ENCODE measurements around the gene PRPH. TPM values are rescaled to one million over a fixed set of nuclear protein-coding genes. Genes with fewer than 3 reads are reported as not detected.
A peak's percentile ranks its signal among the peaks of the same experiment; 100 is the strongest.

PRPH gene
- total and polyA plus RNA-seq, 2 of the 13 experiments (the other 11 are each of a cell fraction or from before 2014, with no cell fraction given), result 0.12 TPM; not detected in 1

DNA sequence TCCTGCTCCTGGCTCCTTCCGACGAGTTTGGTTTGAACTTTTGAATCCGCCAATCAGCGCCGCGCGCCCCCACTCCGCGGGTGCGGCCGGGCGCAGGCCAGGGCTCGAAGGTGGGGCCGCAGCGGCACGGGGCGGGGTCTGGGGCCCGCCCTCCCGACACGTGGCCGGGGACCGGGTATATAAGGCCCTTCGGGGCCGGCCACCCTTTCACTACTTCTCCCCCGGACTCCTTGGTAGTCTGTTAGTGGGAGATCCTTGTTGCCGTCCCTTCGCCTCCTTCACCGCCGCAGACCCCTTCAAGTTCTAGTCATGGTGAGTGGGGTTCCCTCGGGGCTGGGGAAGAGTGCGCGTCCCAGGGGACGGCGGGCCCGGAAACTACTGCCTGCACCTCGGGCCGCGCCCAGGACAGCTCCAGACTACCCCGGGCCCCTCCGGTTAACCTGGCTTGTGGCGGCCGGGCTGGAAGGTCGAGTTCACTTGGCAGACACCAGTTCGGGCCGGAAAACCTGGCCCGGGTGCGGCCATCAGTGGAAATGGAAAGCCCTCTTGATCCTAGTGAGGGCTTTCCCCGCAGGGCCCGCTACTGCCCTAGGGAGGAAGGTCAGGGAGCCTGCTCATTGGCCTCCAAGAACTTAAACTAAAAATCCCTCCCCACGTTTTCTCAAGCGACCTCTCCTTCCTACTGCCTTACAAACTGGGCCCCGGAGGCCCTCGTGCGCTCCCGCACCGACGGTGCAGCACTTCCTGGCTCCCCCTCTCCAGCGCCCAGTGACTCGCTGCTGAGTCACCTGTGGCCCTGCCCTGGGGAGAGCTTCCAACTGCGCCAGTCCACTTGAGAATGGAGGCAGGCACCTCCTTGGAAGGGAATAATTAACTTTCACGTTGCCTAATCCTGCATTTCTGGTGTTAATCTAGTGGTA, 29.8 kb upstream of the PRPH start, which contains the start of gene TUBA1C (continued):
- TF ChIP-seq ZNF546 (CRISPR knock-in tag; conservative IDR thresholded peaks at IDR 0.05), result no peak
- TF ChIP-seq, protein P1, sequence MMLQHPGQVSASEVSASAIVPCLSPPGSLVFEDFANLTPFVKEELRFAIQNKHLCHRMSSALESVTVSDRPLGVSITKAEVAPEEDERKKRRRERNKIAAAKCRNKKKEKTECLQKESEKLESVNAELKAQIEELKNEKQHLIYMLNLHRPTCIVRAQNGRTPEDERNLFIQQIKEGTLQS (CRISPR knock-in tag; IDR thresholded peaks at IDR 0.05), result peak; percentile 74
- peak; percentile 80; the same call in 1 of the 2 replicates for TF ChIP-seq ZNF296 (CRISPR knock-in tag; conservative IDR thresholded peaks at IDR 0.05)
- TF ChIP-seq, protein P2, sequence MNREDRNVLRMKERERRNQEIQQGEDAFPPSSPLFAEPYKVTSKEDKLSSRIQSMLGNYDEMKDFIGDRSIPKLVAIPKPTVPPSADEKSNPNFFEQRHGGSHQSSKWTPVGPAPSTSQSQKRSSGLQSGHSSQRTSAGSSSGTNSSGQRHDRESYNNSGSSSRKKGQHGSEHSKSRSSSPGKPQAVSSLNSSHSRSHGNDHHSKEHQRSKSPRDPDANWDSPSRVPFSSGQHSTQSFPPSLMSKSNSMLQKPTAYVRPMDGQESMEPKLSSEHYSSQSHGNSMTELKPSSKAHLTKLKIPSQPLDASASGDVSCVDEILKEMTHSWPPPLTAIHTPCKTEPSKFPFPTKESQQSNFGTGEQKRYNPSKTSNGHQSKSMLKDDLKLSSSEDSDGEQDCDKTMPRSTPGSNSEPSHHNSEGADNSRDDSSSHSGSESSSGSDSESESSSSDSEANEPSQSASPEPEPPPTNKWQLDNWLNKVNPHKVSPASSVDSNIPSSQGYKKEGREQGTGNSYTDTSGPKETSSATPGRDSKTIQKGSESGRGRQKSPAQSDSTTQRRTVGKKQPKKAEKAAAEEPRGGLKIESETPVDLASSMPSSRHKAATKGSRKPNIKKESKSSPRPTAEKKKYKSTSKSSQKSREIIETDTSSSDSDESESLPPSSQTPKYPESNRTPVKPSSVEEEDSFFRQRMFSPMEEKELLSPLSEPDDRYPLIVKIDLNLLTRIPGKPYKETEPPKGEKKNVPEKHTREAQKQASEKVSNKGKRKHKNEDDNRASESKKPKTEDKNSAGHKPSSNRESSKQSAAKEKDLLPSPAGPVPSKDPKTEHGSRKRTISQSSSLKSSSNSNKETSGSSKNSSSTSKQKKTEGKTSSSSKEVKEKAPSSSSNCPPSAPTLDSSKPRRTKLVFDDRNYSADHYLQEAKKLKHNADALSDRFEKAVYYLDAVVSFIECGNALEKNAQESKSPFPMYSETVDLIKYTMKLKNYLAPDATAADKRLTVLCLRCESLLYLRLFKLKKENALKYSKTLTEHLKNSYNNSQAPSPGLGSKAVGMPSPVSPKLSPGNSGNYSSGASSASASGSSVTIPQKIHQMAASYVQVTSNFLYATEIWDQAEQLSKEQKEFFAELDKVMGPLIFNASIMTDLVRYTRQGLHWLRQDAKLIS (CRISPR knock-in tag; IDR thresholded peaks at IDR 0.05), result no peak; the same call in 1 of the 2 replicates
- peak; percentile 20; the same call in 1 of the 2 replicates for TF ChIP-seq ZNF572 (CRISPR knock-in tag; IDR thresholded peaks at IDR 0.05)
- peak; percentile 7; the same call in 1 of the 2 replicates for TF ChIP-seq CREB1 (IDR thresholded peaks at IDR 0.05)
- no peak; the same call in 1 of the 2 replicates for TF ChIP-seq CREB1 (CRISPR knock-in tag; IDR thresholded peaks at IDR 0.05)
- TF ChIP-seq FOXK1 (CRISPR knock-in tag; IDR thresholded peaks at IDR 0.05; ENCODE audit: borderline replicate concordance, low read depth), result no peak
- TF ChIP-seq, protein P3, sequence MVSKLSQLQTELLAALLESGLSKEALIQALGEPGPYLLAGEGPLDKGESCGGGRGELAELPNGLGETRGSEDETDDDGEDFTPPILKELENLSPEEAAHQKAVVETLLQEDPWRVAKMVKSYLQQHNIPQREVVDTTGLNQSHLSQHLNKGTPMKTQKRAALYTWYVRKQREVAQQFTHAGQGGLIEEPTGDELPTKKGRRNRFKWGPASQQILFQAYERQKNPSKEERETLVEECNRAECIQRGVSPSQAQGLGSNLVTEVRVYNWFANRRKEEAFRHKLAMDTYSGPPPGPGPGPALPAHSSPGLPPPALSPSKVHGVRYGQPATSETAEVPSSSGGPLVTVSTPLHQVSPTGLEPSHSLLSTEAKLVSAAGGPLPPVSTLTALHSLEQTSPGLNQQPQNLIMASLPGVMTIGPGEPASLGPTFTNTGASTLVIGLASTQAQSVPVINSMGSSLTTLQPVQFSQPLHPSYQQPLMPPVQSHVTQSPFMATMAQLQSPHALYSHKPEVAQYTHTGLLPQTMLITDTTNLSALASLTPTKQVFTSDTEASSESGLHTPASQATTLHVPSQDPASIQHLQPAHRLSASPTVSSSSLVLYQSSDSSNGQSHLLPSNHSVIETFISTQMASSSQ (IDR thresholded peaks at IDR 0.05; ENCODE audit: low read depth), result 0 out of 2 replicates have a peak, but pooled peaks have one; percentile 20
- TF ChIP-seq, protein P3 (CRISPR knock-in tag; IDR thresholded peaks at IDR 0.05; ENCODE audit: borderline replicate concordance), result peak; percentile 5; the same call in 1 of the 2 replicates
- TF ChIP-seq ZNF569 (CRISPR knock-in tag; IDR thresholded peaks at IDR 0.05; ENCODE audit: borderline replicate concordance), result no peak
- TF ChIP-seq, protein P4, sequence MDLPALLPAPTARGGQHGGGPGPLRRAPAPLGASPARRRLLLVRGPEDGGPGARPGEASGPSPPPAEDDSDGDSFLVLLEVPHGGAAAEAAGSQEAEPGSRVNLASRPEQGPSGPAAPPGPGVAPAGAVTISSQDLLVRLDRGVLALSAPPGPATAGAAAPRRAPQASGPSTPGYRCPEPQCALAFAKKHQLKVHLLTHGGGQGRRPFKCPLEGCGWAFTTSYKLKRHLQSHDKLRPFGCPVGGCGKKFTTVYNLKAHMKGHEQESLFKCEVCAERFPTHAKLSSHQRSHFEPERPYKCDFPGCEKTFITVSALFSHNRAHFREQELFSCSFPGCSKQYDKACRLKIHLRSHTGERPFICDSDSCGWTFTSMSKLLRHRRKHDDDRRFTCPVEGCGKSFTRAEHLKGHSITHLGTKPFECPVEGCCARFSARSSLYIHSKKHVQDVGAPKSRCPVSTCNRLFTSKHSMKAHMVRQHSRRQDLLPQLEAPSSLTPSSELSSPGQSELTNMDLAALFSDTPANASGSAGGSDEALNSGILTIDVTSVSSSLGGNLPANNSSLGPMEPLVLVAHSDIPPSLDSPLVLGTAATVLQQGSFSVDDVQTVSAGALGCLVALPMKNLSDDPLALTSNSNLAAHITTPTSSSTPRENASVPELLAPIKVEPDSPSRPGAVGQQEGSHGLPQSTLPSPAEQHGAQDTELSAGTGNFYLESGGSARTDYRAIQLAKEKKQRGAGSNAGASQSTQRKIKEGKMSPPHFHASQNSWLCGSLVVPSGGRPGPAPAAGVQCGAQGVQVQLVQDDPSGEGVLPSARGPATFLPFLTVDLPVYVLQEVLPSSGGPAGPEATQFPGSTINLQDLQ (CRISPR knock-in tag; IDR thresholded peaks at IDR 0.05), result 0 out of 2 replicates have a peak, but pooled peaks have one; percentile 38
- TF ChIP-seq, protein P5, sequence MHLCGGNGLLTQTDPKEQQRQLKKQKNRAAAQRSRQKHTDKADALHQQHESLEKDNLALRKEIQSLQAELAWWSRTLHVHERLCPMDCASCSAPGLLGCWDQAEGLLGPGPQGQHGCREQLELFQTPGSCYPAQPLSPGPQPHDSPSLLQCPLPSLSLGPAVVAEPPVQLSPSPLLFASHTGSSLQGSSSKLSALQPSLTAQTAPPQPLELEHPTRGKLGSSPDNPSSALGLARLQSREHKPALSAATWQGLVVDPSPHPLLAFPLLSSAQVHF (CRISPR knock-in tag; IDR thresholded peaks at IDR 0.05), result peak; percentile 85
- peak; percentile 63 for TF ChIP-seq MED1 (CRISPR knock-in tag; IDR thresholded peaks at IDR 0.05)
- no peak for TF ChIP-seq ZNF530 (CRISPR knock-in tag; IDR thresholded peaks at IDR 0.05; ENCODE audit: low read depth)
- TF ChIP-seq KLF9 (CRISPR knock-in tag; IDR thresholded peaks at IDR 0.05; ENCODE audit: low read depth), result 0 out of 2 replicates have a peak, but pooled peaks have one; percentile 33

Data from HepG2 (cell line).